ENCODE results near the gene SOX8.

Gene SOX8

DNA sequence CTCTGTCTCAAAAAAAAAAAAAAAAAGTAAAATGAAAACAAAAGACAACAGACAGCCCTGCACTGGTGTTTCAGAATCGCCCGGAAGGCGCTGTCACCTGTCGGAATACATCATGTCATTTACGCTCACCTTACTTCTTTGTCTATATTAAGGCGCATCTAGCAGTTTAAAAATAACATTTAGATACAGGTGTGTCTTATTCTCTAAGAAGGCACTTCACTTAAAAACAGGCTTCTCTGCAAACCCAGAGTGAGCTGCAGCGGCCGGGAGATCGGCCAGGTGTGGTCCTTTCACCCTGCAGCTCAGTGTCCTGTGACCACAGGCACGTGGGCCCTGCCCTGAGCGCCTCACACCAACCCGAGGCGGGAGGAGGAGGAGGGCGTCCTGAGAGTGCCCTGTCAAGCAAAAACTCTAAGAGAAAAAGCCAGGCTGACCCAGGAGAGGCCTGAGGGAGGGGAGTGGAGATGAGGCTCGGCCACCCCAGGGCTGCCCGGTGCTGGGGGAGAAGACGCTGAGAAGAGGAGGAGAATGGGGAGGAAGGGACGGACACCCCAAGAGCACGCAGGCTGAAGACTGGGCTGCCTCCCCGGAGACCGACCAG lies 7.5 kb upstream of the SOX8 start:
- DNase-seq, result no peak

DNA sequence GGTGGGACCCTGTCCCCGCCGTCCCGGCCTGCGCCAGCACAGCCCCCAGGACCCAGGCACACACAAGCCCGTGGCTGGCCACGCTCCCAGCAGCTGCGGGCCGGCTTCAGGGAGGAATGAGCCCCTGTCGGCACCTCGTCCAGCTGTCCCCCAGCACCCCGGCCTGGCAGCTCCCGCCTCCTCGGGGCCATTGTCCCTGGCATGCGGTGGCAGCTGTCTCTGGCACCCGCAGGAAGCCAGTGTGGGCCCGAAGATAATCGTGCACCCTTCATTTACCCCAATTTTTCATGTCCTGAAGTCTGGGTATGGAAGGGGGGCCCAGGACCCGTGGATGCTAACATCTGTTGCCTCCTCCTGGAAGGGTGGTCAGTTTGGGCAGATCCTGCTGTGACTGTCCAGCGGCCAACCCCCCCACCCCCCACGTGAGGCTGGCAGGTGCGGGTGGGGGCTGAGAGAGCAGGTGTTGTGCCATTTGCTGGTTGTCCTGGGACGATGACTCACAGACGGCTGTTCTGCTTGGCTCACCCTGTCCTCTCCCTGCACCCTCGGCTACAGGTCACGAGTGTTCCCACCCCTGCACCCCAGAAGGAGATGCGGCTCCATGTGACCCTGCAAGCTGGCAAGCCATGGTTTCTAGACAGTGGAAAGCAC lies 6.8 kb upstream of the SOX8 start:
- no peak for DNase-seq

GRCh38 chr16:975291-975690 lies 6.3 kb upstream of the SOX8 start:
- DNase-seq, result no peak

- no peak for DNase-seq
Observed at GRCh38 chr16:976389-976931, 5.1 kb upstream of the SOX8 start.

DNA sequence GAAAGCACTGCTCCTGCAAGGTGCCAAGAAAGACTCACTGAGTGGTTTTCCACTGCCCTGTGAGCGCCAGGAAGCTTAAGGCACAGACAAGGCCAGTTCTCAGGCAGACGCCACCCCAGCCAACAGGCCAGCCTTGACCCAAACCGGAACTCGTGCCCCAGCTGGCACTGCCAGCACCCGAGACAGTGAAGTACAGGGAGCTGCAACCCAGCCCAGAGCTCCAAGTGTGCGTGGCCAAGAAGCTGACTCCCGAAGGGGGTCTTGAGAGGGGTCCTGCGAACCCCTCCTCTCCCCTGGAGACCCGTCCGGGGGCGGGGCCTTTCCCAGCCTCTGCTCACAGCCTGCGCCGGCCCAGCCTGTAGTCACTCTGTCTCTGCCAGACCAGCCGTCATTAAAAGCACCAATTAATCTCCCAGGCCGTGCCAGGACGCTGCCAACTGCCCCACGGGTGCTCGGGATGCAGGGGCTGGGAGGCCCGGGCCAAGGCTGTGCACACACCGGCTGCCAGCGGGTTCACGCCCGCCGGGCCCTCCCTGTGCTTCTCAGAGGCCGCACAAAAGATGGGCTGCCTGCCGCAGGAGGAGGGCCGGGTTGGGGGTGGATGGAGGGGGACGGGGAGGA lies 4.4 kb upstream of the SOX8 start:
- no peak for DNase-seq

DNA sequence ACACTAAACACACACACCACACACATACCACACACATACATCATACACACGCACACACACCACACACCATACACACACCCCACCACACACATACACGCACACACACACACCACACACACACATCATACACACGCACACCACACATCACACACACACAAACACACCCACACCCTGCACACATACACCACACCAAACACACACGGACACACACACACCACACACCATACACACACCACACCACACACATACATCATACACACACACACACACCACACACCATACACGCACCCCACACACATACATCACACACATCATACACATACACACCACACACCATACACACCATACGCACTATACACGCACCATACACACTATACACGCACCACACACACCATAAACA lies 3.7 kb upstream of the SOX8 start:
- DNase-seq, result no peak

DNA sequence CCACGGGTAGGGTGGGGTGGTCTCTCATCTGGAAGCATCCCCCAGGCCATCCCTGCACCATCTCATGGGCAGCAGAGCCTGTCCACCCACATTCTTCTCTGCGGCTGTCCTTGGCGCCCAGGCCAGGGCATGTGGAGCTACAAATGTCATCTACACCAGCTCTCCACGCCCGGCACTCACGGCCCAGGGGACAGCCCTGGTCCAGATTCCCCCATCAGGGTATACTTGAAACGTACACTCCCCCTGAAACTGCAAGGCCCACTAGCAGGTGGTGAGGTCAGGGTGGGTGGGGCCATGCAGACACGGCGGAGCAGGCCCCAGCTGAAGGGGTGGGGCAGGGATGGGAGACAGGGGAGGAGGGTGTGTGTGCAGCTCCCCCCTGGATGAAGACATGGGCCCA lies 3.2 kb upstream of the SOX8 start:
- DNase-seq, result no peak

- no peak for DNase-seq
Observed at GRCh38 chr16:979147-979546, 2.4 kb upstream of the SOX8 start.

DNA sequence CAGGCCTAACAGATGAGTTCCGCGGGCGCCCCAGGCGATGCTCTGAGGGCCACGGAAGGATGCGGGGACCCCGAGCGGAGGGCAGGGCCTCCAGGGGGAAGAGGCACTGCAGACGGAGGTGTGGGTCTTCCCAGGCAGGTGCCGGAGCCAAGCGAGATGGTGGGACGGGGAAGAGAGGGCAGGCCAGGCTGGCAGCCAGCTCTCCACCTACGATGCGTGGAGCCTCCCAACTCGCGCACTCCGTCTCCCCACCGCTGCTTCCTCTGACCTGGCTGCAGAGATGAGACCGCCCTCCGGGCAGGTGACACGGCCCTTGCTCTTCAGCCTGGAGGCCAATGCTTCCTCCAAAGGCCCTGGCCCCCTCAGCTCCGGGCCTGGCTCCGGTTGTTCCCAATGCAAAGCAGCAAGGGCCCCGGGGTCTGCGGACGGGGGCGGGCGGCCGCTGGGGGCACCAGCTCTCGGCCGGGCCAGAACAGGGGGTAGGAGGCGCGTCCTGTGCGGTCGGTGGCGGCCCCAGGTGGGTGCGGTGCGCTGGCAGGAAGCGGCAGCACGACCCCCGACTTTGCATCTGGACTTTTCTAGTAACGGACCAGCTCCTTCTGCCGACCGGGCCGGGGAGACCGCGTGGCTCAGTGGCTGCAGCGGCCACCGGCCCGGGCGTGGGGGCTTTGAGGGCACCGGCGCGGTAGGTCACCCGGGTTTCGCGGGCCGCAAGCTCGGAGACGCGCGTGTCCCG lies 1.5 kb upstream of the SOX8 start:
- DNase-seq, result no peak

- DNase-seq, result peak in 1 of 4 experiments; percentile 15
Observed at GRCh38 chr16:980595-980854, 1.0 kb upstream of the SOX8 start.

DNA sequence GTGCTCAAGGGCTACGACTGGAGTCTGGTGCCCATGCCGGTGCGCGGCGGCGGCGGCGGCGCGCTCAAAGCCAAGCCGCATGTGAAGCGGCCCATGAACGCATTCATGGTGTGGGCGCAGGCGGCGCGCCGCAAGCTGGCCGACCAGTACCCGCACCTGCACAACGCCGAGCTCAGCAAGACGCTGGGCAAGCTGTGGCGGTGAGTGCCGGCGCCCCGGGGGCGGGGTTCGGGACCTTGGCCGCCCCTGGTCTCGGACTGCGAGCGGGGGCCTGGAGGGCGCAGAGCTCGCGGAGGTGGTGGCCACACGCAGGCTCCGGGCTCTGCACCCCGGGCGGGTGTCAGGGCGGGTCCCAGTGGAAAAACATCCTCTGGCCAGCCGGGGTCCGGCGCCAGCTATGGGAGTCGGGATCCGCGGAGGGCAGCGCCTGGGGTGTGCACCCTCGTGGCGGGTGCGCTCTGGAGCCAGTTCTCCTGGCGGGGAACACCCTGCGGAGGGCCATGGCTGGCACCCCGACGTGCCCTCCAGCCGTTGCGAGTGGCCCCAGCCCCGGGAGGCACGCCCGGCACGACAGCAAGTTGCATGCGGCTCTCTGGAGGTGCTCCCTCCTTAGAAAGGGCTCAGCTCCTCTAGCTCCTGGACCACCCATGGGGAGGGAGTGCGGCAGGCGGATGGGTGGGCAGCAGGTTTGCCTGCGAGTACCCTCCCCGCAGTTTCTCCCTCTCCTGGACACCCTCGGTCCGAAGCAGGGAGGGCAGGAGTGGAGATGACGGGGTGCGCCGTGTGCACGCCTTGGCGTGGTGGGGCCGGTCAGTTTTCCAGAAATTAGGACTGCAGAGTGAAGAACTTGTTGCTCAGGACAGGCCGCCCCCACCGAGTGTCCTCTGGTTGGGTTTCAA lies 824 bp downstream of the SOX8 start:
- DNase-seq, result peak in 1 of 4 experiments; percentile 23

GRCh38 chr16:983044-984030 lies 1.8 kb downstream of the SOX8 start:
- DNase-seq, result no peak

GRCh38 chr16:984121-984694 lies 2.6 kb downstream of the SOX8 start:
- DNase-seq, result no peak

- DNase-seq, result no peak
Observed at GRCh38 chr16:984736-985636, 3.4 kb downstream of the SOX8 start.

DNA sequence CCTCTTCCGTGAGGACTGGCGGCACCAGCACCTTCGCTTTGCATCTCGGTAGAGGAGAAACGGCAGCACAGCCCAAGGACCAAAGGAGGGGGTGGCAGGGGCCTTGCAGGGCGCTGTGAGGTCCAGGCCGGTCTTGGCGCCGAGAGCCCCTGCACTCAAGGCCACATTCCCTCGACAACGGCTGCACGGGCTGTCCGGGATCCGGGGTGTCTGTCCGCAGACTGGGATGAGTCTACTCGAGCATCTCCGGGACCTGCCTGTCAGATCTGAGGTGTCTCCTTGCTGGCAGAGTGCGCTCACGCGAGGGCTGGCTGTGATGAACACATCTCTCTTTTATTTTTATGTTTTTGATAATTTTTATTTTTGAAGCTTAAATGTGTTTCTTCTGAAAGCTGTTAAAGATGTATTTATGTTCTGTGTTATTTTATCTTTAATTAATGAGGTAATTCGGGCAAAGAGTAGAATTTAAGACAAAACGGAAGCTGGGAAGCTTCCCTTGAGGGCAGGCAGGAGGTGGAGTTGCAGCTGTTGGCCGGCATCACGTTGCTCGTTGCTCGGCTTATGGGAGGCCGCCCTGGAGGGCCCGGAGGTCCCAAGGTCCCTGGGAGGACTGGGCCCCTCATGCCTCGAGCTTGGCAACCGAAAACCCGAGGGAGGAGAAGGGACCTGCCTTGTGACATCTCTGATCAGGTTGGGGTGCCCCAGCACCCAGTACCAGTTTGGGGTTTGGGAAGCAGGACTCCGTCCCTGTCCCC lies 4.3 kb downstream of the SOX8 start:
- no peak for DNase-seq

DNA sequence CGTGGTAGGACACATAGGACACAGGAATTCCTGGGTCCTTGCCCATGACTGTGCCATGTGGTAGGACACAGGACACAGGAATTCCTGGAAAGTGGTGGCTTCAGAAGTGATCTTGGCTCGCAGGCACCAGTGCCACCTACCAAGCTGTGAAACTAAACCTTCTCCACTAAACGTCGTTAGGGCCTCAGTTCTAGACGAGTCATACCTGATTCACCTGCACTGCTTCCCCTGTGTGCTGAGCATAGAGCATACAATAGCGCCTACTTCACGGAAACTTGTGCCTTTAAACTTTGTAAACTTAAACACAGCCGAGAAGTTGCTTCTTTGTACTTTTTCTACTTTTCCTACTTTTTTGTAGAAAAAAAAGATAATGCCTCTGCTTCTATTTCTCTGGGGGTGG lies 4.8 kb downstream of the SOX8 start:
- no peak for DNase-seq

DNA sequence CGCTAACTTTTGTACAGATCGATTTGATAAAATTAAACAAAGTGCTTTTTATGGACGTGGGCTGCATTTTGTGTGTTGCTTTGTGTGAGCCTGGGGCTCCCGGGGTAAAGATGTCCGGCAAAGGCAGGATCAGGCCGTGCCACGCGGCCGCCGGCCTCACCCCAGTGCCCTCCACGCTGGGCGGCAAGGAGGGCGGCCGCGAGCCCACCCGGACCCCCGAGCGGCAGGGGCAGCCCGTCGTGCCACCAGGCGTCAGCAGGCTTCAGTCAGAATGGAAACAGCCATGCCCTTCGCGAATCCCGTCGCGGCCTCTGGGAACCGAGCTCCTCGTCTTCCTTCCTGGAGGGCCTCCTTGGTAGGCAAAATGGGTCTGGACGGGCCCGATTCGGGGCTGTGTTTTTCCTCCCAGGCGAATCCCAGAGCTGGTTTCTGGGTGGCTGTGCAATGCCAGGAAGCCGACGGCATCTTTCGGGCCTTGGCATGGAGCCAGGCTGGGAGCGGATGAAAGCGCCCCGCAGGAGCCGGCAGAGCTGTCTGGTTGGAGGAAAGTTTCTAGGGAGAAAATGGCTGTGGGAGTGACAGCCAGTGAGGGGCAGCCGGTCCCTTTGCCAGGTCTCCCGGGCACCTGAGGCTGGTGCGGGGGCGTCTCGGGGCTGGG lies 5.5 kb downstream of the SOX8 start:
- DNase-seq, result no peak

GRCh38 chr16:987906-988305 lies 6.3 kb downstream of the SOX8 start:
- DNase-seq, result no peak

All from suppressor macrophage (primary cell).